Upper lobe of left lung (tissue), 4 donors: Measurements from ENCODE around the gene LYPD3.

ENCODE experiments used
- POLR2A ChIP-seq, 4 donors: fragments of 450-650 bp; IDR thresholded peaks; one replicate each; pipeline ENCODE4 v1.5.1; 2016 to 2017; ENCODE audit warnings: antibody characterized with exemption in 4 of 4, mild to moderate bottlenecking in 2 of 4
- TF ChIP-seq, protein P1 (sequence below), 6 experiments: fragments of 450-650 bp in 4 of 6; fragments of 200-600 bp in 2 of 6; sonication (generic) in 2 of 6; IDR thresholded peaks; one replicate each; pipeline ENCODE4 v1.5.1; 2016 to 2019; ENCODE audit warnings: antibody characterized with exemption in 6 of 6

DNA sequence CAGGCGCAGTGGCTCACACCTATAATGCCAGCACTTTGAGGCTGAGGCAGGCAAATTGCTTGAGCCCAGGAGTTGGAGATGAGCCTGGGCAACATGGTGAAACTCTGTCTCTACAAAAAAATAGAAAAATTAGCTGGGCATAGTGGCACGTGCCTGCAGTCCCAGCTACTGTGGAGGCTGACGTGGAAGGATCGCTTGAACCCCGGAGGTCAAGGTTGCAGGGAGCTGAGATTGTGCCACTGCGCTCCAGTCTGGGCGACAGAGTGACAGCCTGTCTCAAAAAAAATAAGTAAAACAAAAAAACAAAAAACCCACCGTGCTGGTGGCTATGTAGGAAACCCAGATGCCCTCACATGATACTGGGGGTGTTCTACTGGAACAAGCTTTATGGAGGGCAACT, 22.8 kb upstream of the LYPD3 start:
- TF ChIP-seq, protein P1, sequence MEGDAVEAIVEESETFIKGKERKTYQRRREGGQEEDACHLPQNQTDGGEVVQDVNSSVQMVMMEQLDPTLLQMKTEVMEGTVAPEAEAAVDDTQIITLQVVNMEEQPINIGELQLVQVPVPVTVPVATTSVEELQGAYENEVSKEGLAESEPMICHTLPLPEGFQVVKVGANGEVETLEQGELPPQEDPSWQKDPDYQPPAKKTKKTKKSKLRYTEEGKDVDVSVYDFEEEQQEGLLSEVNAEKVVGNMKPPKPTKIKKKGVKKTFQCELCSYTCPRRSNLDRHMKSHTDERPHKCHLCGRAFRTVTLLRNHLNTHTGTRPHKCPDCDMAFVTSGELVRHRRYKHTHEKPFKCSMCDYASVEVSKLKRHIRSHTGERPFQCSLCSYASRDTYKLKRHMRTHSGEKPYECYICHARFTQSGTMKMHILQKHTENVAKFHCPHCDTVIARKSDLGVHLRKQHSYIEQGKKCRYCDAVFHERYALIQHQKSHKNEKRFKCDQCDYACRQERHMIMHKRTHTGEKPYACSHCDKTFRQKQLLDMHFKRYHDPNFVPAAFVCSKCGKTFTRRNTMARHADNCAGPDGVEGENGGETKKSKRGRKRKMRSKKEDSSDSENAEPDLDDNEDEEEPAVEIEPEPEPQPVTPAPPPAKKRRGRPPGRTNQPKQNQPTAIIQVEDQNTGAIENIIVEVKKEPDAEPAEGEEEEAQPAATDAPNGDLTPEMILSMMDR (IDR thresholded peaks at IDR 0.05), result no peak
- no peak for TF ChIP-seq POLR2A (IDR thresholded peaks at IDR 0.05)
